GM19043 (cell line): Measurements from ENCODE around the gene EMP2.

ENCODE experiments used
- ATAC-seq: cut with Tn5 transposase; IDR thresholded peaks from one replicate; pipeline ENCODE4 v1.9.1; 2021; ENCODE audit warnings: low read depth; ENCODE audit not compliant: unreplicated experiment

The EMP2 gene

GRCh38 chr16:10495031-10495345, 85.4 kb downstream of the EMP2 start:
- no peak for ATAC-seq

- ATAC-seq = no peak
Measured at GRCh38 chr16:10494343-10495030, 85.9 kb downstream of the EMP2 start.

GRCh38 chr16:10493276-10493675, 87.1 kb downstream of the EMP2 start:
- ATAC-seq = no peak

- no peak for ATAC-seq
Measured at GRCh38 chr16:10490141-10490540, 90.3 kb downstream of the EMP2 start.

GRCh38 chr16:10485698-10486382, 94.6 kb downstream of the EMP2 start:
- ATAC-seq = no peak

GRCh38 chr16:10485159-10485558, 95.2 kb downstream of the EMP2 start:
- ATAC-seq = no peak

GRCh38 chr16:10480151-10480550, 100.2 kb downstream of the EMP2 start:
- ATAC-seq = no peak
